Measurements from ENCODE around the gene RAPGEFL1.

RAPGEFL1 gene

GRCh38 chr17:40173091-40173777 is 4.0 kb upstream of the RAPGEFL1 start:
- Histone ChIP-seq H3K36me3 (peaks cover 88% of the 10 kb centered on the region), H3K9me3 (no peaks in the 10 kb centered on the region)
- no peak for TF ChIP-seq Cebpa-rat (IDR thresholded peaks at IDR 0.05)

GRCh38 chr17:40173778-40174135 is 3.5 kb upstream of the RAPGEFL1 start:
- Histone ChIP-seq H3K4me2 (no peak overlapping the region), H4K20me1 (peaks cover 21% of the 10 kb centered on the region), H3K4me3 (no peak overlapping the region), H3K9ac (no peak overlapping the region), H3K4me1 (peaks cover 17% of the 10 kb centered on the region), H3K9me3 (no peaks in the 10 kb centered on the region), H3K27me3 (no peaks in the 10 kb centered on the region), H3K36me3 (peaks cover 83% of the 10 kb centered on the region), H3K27ac (no peak overlapping the region)
- no peak for TF ChIP-seq Cebpa-rat (IDR thresholded peaks at IDR 0.05)

More at GRCh38 chr17:40173091-40173777, 4.0 kb upstream of the RAPGEFL1 start:
- Histone ChIP-seq H3K4me3 (no peak overlapping the region), H3K9ac (no peak overlapping the region), H3K4me1 (peaks cover 12% of the 10 kb centered on the region), H3K27ac (no peak overlapping the region), H3K27me3 (no peaks in the 10 kb centered on the region), H3K4me2 (no peak overlapping the region), H4K20me1 (peaks cover 16% of the 10 kb centered on the region)

- Histone ChIP-seq H3K27me3 (no peaks in the 10 kb centered on the region), H4K20me1 (peaks cover 23% of the 10 kb centered on the region), H3K27ac (no peak overlapping the region), H3K9ac (no peak overlapping the region), H3K4me2 (no peak overlapping the region), H3K36me3 (peaks cover 75% of the 10 kb centered on the region), H3K4me1 (peaks cover 25% of the 10 kb centered on the region), H3K9me3 (no peaks in the 10 kb centered on the region), H3K4me3 (no peak overlapping the region)
- TF ChIP-seq Cebpa-rat (IDR thresholded peaks at IDR 0.05) = no peak
Measured at GRCh38 chr17:40174514-40174913, 2.8 kb upstream of the RAPGEFL1 start.

- Histone ChIP-seq H3K4me3 (no peak overlapping the region), H3K36me3 (peaks cover 59% of the 10 kb centered on the region), H3K27ac (no peak overlapping the region), H3K27me3 (no peaks in the 10 kb centered on the region), H3K4me1 (peaks cover 41% of the 10 kb centered on the region), H4K20me1 (peaks cover 21% of the 10 kb centered on the region), H3K9ac (no peak overlapping the region), H3K4me2 (no peak overlapping the region; the same call in 1 of the 2 replicates), H3K9me3 (no peaks in the 10 kb centered on the region)
- TF ChIP-seq Cebpa-rat (IDR thresholded peaks at IDR 0.05) = no peak
Measured at GRCh38 chr17:40175928-40176753, 1.1 kb upstream of the RAPGEFL1 start.

GRCh38 chr17:40176754-40177110 is 538 bp upstream of the RAPGEFL1 start:
- Histone ChIP-seq H3K4me1 (peaks cover 44% of the 10 kb centered on the region), H3K9ac (no peak overlapping the region), H3K9me3 (no peaks in the 10 kb centered on the region), H3K4me3 (no peak overlapping the region; the same call in 1 of the 2 replicates), H3K27me3 (no peaks in the 10 kb centered on the region), H4K20me1 (peaks cover 15% of the 10 kb centered on the region), H3K27ac (no peak overlapping the region), H3K4me2 (peak overlapping the region; percentile 100), H3K36me3 (peaks cover 53% of the 10 kb centered on the region)
- no peak for TF ChIP-seq Cebpa-rat (IDR thresholded peaks at IDR 0.05)

- TF ChIP-seq Cebpa-rat (IDR thresholded peaks at IDR 0.05) = no peak
- peaks cover 44% of the 10 kb centered on the region for H3K4me1 ChIP-seq
- peaks cover 15% of the 10 kb centered on the region; the same call in 1 of the 2 replicates for H4K20me1 ChIP-seq
- H3K4me3 ChIP-seq = peak overlapping the region; percentile 73
- peak overlapping the region; percentile 100 for H3K4me2 ChIP-seq
- peaks cover 39% of the 10 kb centered on the region for H3K36me3 ChIP-seq
- peak overlapping the region; percentile 75 for H3K9ac ChIP-seq
- H3K27me3 ChIP-seq = no peaks in the 10 kb centered on the region
- no peaks in the 10 kb centered on the region for H3K9me3 ChIP-seq
- peak overlapping the region; percentile 62 for H3K27ac ChIP-seq
Measured at GRCh38 chr17:40178021-40178601, 841 bp downstream of the RAPGEFL1 start.

GRCh38 chr17:40178660-40179059 is 1.4 kb downstream of the RAPGEFL1 start:
- peak overlapping the region; percentile 100 for H3K4me2 ChIP-seq

GRCh38 chr17:40179923-40180659 is 2.8 kb downstream of the RAPGEFL1 start:
- no peak for TF ChIP-seq Cebpa-rat (IDR thresholded peaks at IDR 0.05)

More at GRCh38 chr17:40178660-40179059, 1.4 kb downstream of the RAPGEFL1 start:
- Histone ChIP-seq H3K4me3 (peak overlapping the region; percentile 73), H3K27ac (no peak overlapping the region), H3K36me3 (peaks cover 34% of the 10 kb centered on the region), H3K4me1 (peaks cover 44% of the 10 kb centered on the region), H4K20me1 (peaks cover 15% of the 10 kb centered on the region; the same call in 1 of the 2 replicates), H3K9ac (peak overlapping the region; percentile 75), H3K27me3 (no peaks in the 10 kb centered on the region), H3K9me3 (no peaks in the 10 kb centered on the region)
- TF ChIP-seq Cebpa-rat (IDR thresholded peaks at IDR 0.05) = no peak

GRCh38 chr17:40180694-40181093 is 3.4 kb downstream of the RAPGEFL1 start:
- no peaks in the 10 kb centered on the region for H3K27me3 ChIP-seq
- H4K20me1 ChIP-seq = peaks cover 15% of the 10 kb centered on the region; the same call in 1 of the 2 replicates
- TF ChIP-seq Cebpa-rat (IDR thresholded peaks at IDR 0.05) = no peak
- H3K4me2 ChIP-seq = peak overlapping the region; percentile 100; the same call in 1 of the 2 replicates
- peaks cover 14% of the 10 kb centered on the region for H3K36me3 ChIP-seq
- peaks cover 44% of the 10 kb centered on the region for H3K4me1 ChIP-seq
- no peak overlapping the region for H3K9ac ChIP-seq
- no peaks in the 10 kb centered on the region for H3K9me3 ChIP-seq
- H3K4me3 ChIP-seq = no peak overlapping the region
- no peak overlapping the region for H3K27ac ChIP-seq

More at GRCh38 chr17:40179923-40180659, 2.8 kb downstream of the RAPGEFL1 start:
- Histone ChIP-seq H3K4me1 (peaks cover 44% of the 10 kb centered on the region), H3K9ac (peak overlapping the region; percentile 42; the same call in 1 of the 2 replicates), H4K20me1 (peaks cover 15% of the 10 kb centered on the region; the same call in 1 of the 2 replicates), H3K36me3 (peaks cover 20% of the 10 kb centered on the region), H3K27ac (peak overlapping the region; percentile 70; the same call in 1 of the 2 replicates), H3K4me2 (peak overlapping the region; percentile 100), H3K4me3 (no peak overlapping the region), H3K9me3 (no peaks in the 10 kb centered on the region), H3K27me3 (no peaks in the 10 kb centered on the region)

All from BLaER1 (cell line).